GM21528 (cell line): ENCODE results near the gene ZRANB3.

Experiments
- ATAC-seq: cut with Tn5 transposase; IDR thresholded peaks from one replicate; pipeline ENCODE4 v1.9.1; 2021; ENCODE audit warnings: mild to moderate bottlenecking, moderate library complexity; ENCODE audit not compliant: unreplicated experiment, low FRiP score

The ZRANB3 gene

DNA sequence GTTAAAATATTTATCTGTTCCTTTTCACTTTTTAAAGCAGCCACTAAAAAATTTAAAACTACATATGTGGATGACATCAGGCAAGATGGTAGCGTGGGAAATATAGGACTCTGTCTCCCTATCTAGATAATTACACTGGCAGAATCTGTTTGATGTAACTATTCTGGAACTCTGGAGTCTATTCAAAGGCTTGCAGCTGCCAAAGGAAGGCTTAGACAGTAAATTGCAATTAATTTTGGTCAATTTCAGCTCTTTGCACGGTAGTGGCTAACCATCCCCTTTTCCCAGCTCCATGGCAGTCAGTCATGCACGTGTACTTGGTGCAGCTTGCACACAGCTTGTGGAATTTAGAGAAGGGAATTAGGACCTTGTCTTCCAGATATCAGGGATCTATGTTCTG lies 343.7 kb downstream of the ZRANB3 start:
- ATAC-seq: no peak

DNA sequence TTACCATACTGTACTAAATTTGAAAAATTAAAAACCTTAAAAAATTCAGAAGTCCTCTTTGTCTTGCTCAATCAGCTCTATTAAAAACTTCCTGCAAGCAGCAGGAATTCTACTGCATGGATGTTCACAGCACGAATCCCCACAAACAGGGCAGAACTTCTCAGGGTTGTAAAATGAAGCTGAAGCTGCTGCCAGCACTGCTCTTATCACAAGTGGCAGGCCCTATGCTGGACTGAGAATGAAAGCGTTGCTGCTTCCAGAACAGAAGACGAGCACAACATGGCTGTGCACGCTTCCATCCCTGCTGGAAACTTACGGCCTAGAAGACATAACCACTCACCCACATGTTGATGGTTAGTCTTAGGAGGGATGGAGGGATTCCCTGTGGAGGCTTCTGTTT lies 345.0 kb downstream of the ZRANB3 start:
- ATAC-seq: no peak

DNA sequence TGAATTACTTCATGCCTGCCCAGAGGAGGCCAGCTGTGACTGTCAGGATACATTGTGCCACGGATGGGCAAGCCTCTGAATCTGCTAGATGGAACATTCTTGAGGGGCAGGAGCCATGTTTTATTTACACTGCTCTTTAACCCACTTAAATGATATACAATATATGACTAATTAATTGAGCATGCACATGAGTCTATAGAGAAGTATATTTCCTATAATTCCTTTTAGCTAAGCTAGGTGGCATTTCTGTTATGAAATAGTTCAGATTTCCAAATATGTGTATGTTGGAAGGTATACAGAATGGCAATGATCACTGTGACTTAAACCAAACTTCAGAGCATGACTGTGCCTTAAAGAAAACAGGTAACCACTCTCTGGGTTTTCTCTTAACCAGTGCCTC lies 347.2 kb downstream of the ZRANB3 start:
- ATAC-seq: no peak

DNA sequence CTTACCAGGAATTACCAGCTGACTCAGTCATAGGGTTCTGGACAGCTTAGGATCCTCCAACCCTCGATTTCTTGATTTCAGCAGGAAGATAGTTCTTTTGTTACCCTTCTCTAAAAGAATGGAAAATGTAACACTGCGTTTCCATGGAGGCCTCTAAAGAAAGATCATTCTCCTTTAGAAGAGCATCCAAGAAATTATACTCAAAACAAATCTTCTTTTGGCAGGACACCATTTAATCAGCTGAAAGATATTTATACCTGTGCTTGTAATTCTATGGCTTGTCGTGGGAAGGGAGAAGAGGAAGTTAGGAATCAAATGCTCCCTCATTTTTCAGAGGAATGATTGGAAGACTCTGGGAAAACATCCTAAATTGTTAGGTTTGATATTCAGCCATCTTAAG lies 348.4 kb downstream of the ZRANB3 start:
- no peak for ATAC-seq

DNA sequence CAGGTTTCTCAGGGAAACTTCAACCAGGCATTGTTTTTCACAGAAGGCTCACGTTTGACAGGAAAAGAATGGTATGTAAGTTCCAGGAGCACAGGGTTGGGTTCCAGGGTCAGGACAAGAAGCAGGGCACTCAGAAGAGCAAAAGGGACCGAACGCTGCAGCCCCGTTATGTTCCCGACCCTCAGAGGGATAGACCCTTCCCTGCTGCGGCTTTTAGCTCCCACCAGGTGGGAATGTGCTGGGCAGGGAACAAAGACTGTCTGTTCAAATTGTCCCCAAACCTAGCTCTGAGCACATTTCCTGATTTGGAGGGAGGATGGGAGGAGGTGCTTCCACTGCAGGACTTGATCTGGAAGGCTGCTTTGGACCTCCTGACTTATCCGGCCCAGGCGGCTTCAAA lies 348.8 kb downstream of the ZRANB3 start:
- no peak for ATAC-seq

DNA sequence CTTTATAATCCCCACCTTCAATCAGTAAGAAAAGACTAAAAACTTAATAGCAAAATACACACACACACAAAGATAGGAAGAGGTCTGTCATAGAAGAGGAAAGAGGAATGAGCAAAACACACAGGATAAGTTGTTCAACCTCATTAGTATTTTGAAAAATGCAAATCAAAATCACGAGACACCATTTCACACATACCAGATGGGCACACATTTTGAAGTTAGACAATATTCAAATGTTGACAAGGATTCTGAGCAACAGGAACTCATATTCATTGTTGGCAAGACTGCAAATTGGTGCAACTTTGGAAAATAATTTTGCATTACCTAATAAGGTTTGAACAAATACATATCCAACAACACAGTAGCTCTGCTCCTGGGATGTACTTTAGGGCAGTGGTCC lies 351.3 kb downstream of the ZRANB3 start:
- no peak for ATAC-seq

DNA sequence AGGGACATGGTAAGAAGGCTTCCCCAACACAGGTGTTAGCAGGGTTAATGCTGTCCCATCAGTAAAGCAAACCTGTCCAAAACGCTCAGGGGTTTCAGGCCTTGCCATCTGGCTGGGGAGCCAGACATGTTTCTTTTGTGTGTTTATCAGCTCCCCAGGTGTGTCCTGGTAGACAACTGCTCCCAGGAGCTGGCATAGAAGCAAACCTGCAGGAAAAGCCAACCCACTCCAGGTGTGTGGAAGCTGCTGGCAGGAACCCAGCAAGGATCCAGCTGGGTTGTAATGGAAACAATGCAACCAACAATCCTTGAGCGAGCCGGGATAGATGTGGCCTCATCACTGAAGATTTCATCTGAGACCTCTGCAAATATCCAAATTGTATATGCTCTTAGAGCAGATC lies 355.8 kb downstream of the ZRANB3 start:
- no peak for ATAC-seq

DNA sequence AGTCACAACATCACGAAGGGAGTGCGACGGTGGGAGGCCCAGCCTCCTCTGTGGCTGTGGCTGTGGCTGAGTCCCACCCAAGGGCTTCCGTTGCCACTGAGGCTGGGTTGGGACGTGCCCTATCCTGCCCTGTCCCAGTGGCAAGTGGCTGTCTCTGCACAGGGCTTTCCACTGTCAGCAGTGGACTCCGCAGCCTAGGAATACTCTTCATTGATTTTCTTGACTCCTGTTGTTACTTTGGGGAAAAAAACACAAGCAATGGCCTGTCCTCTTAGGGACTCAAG lies 356.3 kb downstream of the ZRANB3 start:
- ATAC-seq: no peak

DNA sequence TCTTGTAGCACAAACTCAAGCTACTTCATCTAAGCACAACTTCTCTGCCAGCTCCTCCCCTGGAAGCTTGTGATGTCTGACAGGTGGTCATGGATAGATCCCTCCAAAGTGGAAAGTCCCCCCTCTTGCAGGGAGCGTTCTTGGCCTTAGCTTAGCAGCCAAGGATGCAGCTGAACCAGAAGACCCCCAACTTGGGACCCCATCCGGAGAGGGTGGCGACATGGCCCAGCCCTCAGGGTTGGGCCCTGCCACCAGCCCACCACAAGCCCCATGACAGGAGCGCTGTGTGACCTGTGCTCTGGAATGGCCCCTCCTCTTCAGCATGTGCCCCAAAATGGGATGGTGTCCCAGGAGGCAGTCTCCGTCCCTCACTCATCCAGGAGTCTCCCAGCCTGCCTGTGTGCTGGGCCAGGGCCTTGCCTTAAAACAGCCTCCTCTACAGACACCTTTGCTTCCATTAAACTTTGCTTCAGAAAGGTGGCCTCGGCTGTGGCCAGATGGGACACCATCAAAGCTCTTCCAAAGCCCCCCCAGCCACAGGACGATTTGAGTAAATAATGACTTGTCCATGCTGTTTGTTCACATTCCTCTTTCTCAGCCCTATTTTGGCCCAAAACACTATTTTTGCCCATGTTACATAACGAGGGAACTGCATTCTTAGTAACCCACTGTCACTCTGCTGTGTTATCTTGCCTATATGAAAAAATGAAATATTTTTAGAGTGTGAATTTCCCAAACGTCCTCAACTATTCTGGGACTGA lies 356.8 kb downstream of the ZRANB3 start:
- ATAC-seq: no peak

DNA sequence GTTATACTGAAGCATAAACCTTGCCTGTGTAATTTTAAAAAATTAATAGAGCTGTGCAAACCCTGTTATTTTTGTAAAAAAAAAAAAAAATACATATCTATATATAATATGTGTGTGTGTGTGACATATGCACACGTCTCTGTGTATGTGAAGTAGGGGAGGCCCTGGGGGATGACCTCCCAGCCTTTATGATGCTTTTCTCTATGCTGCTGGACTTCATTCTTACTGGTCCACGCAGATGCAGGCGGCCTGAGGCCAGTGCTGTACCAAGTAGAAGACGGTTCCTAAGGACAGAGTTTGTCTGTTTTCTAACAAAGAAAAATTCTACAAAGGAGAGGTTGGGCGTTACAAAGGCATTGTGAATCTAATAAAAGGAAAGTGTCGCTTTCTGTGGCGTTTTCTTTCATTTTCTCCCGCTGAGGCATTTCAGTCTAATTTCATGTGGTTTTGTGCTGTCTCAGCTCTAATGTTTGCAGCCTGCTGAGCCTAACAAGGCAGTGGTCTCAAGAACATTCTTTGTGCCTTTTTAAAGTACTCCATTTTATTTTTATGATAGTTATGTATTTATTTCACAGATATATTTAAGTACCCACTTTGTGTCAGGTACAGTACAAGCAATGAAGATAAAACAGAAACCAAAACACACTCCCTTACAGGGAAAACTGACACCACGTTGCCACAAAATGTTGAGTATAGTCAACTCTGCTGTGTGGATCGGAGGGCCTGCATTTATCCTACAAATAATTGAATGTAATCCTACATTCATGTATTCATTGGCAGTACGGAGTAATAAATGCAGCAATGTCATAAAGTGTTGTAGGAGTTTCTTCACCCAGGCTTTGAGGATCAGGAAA lies 360.9 kb downstream of the ZRANB3 start:
- no peak for ATAC-seq

DNA sequence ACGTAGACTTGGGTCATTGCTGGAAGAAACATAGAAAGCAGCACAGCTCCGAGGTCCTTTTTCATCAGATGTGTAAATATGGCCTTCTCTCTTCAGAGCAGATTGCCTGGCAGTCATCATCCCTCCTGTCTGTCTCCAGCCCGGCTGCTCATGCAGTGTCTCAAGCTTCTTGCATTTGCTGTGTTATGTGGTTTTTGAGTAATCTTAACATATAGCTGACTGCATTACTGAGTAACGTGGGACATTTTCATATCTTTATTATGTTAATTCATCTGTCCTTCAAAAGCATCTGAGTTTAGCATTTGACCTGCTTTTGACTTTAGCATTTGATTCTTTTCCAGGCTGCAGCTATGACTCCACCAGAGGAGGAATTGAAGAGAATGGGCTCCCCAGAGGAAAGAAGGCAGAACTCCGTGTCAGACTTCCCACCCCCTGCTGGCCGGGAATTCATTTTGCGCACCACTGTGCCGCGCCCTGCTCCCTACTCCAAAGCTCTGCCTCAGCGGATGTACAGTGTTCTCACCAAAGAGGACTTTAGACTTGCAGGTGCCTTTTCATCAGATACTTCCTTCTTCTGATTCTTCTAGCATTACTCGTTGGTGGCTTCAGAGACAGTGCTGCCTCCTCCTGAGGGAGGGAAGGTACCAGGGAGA lies 362.7 kb downstream of the ZRANB3 start:
- no peak for ATAC-seq

DNA sequence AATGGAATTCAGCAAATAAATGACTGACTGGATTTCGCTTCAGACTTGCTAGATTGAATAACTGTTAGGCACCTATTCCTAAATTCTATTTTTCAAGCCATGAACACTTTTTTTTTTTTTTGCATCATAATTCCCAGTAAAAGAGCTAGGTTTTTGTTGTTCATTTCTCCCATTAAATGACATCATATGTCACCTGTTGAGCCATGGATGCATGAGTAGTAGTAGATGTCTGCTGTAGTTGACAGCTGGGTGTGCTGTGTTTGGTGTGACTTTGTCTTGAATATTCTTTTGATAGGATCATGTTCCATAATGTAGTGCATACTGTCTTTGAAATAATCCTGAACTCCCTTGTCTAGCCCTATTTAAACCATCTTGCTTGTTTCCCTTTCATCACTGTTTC lies 363.7 kb downstream of the ZRANB3 start:
- ATAC-seq: no peak

DNA sequence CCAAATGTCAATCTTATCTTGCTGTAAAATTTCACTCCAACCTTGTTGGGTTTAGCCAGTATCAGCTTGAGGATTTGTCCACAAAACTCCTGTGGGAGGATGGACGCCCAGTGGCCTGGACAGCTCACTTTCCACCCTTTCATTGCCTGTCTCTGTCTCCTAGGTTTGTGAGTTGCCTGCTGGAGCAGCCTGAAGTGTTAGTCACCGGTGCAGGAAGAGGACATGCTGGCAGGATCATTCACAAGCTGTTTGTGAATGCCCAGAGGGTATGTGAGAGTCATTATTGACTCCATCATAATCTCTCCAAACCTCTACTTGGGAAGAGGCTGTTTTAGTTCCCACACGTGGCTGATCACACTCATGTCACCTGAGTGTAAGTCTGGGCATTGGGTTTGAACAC lies 366.6 kb downstream of the ZRANB3 start:
- ATAC-seq: no peak

DNA sequence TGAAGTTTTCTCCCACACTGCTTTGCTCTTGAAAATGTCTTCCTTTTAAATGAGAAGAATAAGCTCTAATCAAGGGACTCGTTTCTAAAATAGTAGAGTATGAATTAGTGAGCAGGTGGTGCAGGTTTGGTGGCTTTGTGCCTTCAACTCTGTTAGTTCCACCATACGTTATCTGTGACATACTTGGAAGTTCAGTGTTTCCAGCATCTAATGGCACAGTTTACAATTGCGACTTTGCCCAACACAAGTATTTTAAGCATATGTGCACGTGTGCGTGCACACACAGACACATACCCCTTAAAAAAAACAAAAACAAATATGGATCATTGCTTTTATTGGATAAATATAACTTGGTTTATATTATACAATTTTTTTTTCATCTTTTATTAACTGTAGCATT lies 367.1 kb downstream of the ZRANB3 start:
- no peak for ATAC-seq

DNA sequence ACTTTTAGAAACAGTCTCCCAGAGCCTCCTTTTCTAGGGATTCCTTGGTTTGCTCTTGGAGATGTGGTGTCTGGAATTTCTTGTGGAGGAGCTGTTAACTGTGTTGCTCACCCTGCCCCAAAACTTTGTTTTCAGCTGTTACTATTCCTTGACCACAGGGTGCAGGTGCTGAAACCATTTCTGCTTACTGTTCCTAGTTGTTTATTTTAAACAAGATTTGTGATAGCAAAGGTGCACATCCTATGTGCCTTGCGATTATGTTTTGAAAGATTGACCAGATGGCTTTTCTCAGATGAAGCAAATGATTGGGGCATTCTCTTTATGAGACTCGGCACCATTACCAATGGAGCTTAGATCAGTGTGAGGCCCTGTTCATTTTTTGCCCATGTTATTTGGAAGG lies 367.7 kb downstream of the ZRANB3 start:
- no peak for ATAC-seq

DNA sequence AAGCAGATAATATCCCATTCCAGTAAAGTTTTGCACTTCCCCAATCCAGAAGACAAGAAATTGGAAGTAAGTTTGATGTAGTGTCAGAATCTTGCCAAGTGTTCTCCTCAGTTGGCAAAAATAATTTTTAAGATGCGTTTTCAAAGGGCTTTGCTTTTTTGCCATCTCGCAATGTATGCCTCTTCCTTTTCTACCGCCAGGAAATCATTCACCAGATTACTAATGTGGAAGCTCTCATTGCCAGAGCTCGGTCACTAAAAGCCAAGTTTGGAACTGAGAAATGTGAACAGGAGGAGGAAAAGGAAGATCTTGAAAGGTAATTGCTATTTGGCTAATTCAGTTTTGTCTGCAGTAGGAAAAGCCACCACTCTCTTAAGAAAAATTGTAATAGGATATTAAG lies 368.2 kb downstream of the ZRANB3 start:
- ATAC-seq: no peak

DNA sequence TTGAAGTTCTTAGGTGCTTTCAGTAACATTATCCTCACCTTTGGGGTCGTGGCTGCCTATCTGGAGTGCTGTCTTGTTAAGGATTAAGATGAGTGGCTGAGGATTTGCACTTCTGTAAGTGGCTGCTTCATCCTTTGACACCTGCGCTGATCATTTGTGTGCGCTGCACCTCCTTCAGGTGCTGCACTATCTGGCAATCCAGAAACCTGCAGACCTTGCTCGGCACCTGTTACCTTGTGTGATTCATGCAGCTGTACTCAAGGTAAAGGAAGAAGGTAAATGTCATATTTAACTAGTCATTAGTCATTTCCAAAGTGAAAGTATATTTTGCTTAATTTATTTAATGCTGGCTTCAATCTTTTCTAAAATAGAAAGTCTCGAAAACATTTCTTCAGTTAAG lies 368.6 kb downstream of the ZRANB3 start:
- ATAC-seq: no peak

DNA sequence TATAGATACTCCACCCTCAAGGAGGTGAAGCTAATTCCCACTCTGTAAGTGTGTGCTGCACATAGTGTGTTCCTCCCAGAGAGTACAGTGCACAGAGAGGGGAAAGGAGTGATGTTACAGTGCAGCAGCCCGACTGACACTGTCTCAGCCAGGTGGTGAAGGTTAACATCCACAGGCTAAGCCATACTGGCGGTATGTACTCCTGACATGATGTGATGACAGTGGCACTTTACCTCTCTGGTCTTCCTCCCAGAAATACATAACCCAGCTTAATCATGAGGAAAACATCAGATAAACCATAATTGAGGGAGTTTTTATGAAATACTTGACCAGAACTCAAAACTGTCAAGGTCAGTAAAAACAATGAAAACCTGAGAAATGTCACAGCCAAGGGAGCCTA lies 371.8 kb downstream of the ZRANB3 start:
- ATAC-seq: no peak

DNA sequence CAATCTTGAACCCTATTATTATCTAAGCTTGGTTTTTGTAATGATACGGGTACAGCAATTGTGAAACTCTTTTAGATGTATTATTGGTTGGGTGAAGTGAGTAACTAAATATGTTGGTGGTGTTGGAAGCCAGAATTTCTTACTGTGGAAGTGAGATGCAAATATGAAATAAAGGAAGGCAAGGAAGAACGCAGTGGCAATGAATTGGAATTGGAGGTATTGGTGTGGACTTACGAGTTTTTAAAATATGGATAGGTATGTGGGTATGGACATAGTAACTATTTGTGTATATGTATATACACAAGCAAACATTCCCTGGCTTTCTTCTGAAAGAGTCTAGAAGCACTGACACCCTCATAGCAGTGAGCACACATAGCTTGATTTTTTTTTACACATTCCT lies 373.2 kb downstream of the ZRANB3 start:
- ATAC-seq: no peak

DNA sequence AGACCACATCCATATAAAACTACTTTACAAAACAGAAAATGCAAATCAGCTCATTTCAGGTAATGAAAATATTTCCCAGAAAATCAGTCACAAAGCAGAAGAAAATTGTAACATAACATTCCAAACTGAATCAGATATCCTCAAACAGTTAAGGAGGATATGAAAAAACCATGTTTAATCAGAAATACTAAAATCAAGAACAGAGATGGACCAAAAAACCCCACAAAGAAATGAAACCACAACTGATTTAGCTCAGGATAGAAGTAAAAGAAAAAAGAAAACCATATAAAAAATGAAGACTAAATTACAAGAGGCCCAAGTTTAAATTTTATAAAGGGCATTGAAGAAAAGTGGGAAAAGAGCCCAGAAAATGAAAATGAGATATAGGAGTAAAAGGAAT lies 376.1 kb downstream of the ZRANB3 start:
- no peak for ATAC-seq

DNA sequence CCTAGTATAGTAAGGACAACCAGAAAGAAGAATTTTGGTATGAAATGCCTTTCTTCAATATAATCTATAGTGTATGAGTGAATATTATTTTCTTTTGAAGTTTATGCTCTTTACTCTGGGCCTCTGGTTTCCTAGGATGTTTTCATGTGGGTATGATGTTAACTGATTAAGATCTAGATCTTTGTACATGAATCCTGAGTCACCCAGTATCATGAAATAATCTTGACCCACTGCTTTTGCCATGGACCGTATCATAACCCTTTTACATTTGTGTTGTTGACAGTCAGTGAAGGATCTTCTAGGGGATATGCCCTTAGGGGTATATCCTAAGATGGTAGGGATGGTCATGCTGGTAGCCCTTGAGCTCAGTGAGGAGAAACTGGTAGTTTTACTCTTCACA lies 378.7 kb downstream of the ZRANB3 start:
- no peak for ATAC-seq

DNA sequence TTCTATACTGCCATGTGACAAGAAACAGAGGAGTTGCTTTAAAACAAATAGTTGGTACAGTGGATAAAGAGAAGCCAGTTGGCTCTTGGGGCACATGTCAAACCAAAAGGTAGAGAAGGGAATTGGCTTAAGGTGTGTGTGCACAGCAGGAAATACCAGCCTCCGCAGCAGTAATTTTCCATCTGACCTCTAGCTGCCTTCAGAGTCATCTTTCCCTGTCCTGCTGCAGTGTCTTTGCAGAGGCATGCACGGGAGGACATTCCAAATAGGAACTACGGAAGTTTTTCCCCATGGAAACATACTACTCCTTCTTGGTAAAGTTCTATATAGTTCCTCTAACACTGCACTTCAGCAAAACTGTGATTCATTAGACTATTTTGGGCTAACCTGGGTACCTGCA lies 379.4 kb downstream of the ZRANB3 start:
- ATAC-seq: no peak
